ENCODE results near the gene CPED1. TPM values are rescaled to one million over a fixed set of nuclear protein-coding genes. Genes with fewer than 3 reads are reported as not detected.

CPED1 gene
- total RNA-seq, 2 experiments from 2014 or later, result not detected

DNA sequence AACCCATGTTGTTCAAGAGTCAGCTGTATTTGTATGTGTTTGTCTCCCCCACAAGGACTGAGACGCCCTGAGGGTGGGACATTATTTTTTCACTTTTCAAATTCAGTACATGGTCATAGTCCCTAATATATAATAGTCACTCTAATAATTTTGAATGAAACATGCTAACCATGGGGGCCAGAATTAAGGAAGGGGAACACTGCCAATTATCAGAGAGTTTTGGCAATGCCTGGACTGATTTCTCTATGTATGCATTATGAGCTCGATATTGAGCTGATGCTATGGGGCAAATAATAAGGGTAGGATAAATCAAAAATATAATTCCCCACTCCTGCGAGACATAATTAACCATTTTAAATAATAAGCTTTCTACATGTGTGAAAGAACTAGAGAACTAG lies 87.4 kb downstream of the CPED1 start:
- POLR2A ChIA-PET, result interaction anchor here (0.6 to 0.7 kb wide), 2 partner anchors 20 to 973 kb away, joined by 3 read pairs; no protein-coding TSS in a partner anchor
- Mint-ChIP-seq H3K4me3 (no peak overlapping the region), H3K9me3 (no peaks in the 10 kb centered on the region), H3K27me3 (peaks cover 5% of the 10 kb centered on the region), H3K27ac (no peak overlapping the region), H3K36me3 (ENCODE audit: low read depth) (no peaks in the 10 kb centered on the region), H3K4me1 (ENCODE audit: low read depth) (no peaks in the 10 kb centered on the region)
- TF ChIP-seq, protein P1, sequence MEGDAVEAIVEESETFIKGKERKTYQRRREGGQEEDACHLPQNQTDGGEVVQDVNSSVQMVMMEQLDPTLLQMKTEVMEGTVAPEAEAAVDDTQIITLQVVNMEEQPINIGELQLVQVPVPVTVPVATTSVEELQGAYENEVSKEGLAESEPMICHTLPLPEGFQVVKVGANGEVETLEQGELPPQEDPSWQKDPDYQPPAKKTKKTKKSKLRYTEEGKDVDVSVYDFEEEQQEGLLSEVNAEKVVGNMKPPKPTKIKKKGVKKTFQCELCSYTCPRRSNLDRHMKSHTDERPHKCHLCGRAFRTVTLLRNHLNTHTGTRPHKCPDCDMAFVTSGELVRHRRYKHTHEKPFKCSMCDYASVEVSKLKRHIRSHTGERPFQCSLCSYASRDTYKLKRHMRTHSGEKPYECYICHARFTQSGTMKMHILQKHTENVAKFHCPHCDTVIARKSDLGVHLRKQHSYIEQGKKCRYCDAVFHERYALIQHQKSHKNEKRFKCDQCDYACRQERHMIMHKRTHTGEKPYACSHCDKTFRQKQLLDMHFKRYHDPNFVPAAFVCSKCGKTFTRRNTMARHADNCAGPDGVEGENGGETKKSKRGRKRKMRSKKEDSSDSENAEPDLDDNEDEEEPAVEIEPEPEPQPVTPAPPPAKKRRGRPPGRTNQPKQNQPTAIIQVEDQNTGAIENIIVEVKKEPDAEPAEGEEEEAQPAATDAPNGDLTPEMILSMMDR (IDR thresholded peaks at IDR 0.05), result no peak
- ATAC-seq, result no peak
- no peak for DNase-seq
- intact Hi-C loops (cut with micrococcal nuclease), result no loop called here
- CTCF ChIA-PET, result interaction anchor here (1.0 to 2.8 kb wide), 3 partner anchors 87 to 270 kb away, joined by 4 to 9 read pairs (median 4); partner anchors contain the start of gene CPED1

- DNase-seq (no peak), ATAC-seq (no peak)
- no peaks in the 10 kb centered on the region for H3K36me3 Mint-ChIP-seq (ENCODE audit: low read depth)
- ChIA-PET POLR2A (interaction anchor here (0.6 to 0.7 kb wide), 2 partner anchors 21 to 973 kb away, joined by 3 read pairs; no protein-coding TSS in a partner anchor), CTCF (interaction anchor here (1.0 to 2.8 kb wide), 3 partner anchors 87 to 270 kb away, joined by 4 to 9 read pairs (median 4); partner anchors contain the start of gene CPED1)
- intact Hi-C loops (cut with micrococcal nuclease), result no loop called here
- no peaks in the 10 kb centered on the region for H3K9me3 Mint-ChIP-seq
- TF ChIP-seq, protein P1 (IDR thresholded peaks at IDR 0.05), result no peak
- peaks cover 5% of the 10 kb centered on the region for H3K27me3 Mint-ChIP-seq
- H3K4me3 Mint-ChIP-seq, result no peak overlapping the region
- H3K27ac Mint-ChIP-seq, result no peak overlapping the region
- no peaks in the 10 kb centered on the region for H3K4me1 Mint-ChIP-seq (ENCODE audit: low read depth)
These were observed 88.0 kb downstream of the CPED1 start for GRCh38 chr7:121076350-121077164.

DNA sequence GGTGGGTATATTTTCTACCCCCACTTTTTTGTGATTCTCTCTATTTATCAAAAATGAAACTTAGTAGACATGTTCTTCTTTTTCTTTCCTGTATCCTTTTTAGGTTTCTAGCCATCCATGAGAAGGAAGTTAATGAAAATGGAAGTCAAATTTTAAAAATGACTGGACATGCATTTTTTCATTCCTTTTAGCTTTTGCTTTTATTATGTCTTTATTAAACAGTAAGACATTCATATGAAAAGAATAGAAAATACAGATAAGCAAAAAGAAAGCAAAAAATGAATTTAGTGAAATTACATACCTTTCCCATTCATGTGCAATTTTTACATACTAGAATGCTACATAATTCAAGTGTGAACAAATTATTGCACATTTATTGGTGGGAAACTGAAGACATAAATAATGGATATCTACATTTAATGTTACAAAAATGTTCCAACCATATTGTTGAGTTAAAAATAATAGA lies 88.7 kb downstream of the CPED1 start:
- Mint-ChIP-seq H3K27ac (no peak overlapping the region), H3K36me3 (ENCODE audit: low read depth) (no peaks in the 10 kb centered on the region), H3K4me3 (no peak overlapping the region), H3K4me1 (ENCODE audit: low read depth) (no peaks in the 10 kb centered on the region), H3K9me3 (no peaks in the 10 kb centered on the region), H3K27me3 (peaks cover 5% of the 10 kb centered on the region)
- TF ChIP-seq, protein P1 (IDR thresholded peaks at IDR 0.05), result no peak
- POLR2A ChIA-PET, result no interaction called here
- CTCF ChIA-PET, result interaction anchor here (2.8 kb wide), 1 partner anchor 90 kb away, joined by 9 read pairs; no protein-coding TSS in a partner anchor
- ATAC-seq, result no peak
- intact Hi-C loops (cut with micrococcal nuclease), result no loop called here
- no peak for DNase-seq

DNA sequence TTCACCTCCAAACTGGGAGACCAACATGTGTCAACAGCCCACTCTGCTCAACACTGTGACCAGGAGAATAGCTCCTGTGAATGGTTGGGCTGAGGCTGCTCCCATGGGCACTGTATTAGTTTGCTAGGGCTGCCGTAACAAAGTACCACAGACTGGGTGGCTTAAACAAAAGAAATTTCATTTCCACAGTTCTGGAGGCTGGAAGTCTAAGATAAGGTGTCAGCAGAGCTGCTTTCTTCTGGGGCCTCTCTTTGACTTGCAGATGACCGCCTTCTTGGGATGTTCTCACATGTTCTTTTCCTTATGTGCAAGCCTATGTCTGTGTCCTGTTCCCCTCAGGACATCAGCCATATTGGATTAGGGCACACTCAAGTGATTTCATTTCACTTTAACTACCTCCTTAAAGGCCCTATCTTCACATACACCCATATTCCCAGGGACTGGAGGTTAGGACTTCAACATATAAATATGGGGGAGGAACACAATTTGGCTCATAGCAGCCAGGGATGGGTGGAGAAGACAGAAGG lies 90.3 kb downstream of the CPED1 start:
- Mint-ChIP-seq H3K4me3 (no peak overlapping the region), H3K27me3 (peaks cover 5% of the 10 kb centered on the region), H3K4me1 (ENCODE audit: low read depth) (no peaks in the 10 kb centered on the region), H3K36me3 (ENCODE audit: low read depth) (no peaks in the 10 kb centered on the region), H3K27ac (no peak overlapping the region), H3K9me3 (no peaks in the 10 kb centered on the region)
- intact Hi-C loops (cut with micrococcal nuclease), result no loop called here
- TF ChIP-seq, protein P1 (IDR thresholded peaks at IDR 0.05), result no peak
- CTCF ChIA-PET, result interaction anchor here (1.2 kb wide), 1 partner anchor 92 kb away, joined by 3 read pairs; no protein-coding TSS in a partner anchor
- POLR2A ChIA-PET, result no interaction called here
- ATAC-seq (no peak), DNase-seq (no peak)

Measured in activated CD8-positive, alpha-beta T cell treated with anti-CD3 and anti-CD28 coated beads for 36 hours (primary cell).